ENCODE results near the gene NTRK2.

Gene NTRK2

GRCh38 chr9:84903963-84904362 lies 234.4 kb downstream of the NTRK2 start:
- no peak for TF ChIP-seq CTCF (conservative IDR thresholded peaks at IDR 0.05)
- no peak overlapping the region for H3K27ac ChIP-seq

DNA sequence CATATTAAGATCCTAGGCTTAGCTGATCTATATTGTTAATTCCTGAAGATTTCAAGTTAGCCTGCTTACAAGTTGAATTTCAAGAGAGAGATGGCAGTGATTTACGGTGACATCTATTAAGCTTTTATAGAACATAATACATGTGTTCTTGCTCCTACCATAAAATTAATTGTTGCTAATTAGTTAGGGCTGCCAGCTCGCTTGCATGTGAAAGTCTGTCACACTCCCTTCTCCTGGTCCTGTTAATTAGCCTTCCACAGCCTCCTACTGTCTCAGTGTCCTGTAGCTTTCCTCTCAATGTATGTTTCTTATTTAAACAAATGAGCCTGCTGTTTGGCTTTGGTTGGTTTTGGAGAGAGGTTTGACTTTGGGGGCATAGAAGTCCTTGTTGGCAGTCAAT lies 247.2 kb downstream of the NTRK2 start:
- TF ChIP-seq CTCF (conservative IDR thresholded peaks at IDR 0.05) = no peak
- H3K27ac ChIP-seq = no peak overlapping the region

- H3K27ac ChIP-seq = no peak overlapping the region
- TF ChIP-seq CTCF (conservative IDR thresholded peaks at IDR 0.05) = no peak
These were observed 248.0 kb downstream of the NTRK2 start for GRCh38 chr9:84917366-84918070.

- no peak overlapping the region for H3K27ac ChIP-seq
- no peak for TF ChIP-seq CTCF (conservative IDR thresholded peaks at IDR 0.05)
These were observed 249.9 kb downstream of the NTRK2 start for GRCh38 chr9:84919440-84919839.

DNA sequence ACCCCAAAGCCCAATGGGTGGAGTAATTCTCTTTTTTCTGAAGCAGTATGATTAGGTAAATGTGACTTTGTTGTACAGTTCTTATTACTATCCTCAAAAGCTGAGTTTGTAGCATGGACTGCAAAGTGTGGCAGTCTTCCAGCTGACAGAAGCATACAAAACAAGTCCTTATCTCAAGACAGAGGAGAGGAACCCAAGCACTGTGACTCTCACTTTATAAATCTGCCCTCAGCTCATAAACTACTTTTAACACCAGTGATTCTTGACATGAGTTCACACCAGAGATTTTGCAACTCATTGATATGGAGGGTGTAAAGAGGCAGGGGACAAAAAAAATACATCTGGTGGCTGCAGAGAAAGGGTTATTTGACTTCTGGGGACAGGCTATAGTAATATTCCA lies 251.6 kb downstream of the NTRK2 start:
- TF ChIP-seq CTCF (conservative IDR thresholded peaks at IDR 0.05) = no peak
- H3K27ac ChIP-seq = no peak overlapping the region

- TF ChIP-seq CTCF (conservative IDR thresholded peaks at IDR 0.05) = no peak
- no peak overlapping the region for H3K27ac ChIP-seq
These were observed 252.5 kb downstream of the NTRK2 start for GRCh38 chr9:84922051-84922450.

- H3K27ac ChIP-seq = no peak overlapping the region
- no peak for TF ChIP-seq CTCF (conservative IDR thresholded peaks at IDR 0.05)
These were observed 254.7 kb downstream of the NTRK2 start for GRCh38 chr9:84924266-84924665.
